Measurements from ENCODE around the gene ARHGAP29.

ARHGAP29 gene, protein sequence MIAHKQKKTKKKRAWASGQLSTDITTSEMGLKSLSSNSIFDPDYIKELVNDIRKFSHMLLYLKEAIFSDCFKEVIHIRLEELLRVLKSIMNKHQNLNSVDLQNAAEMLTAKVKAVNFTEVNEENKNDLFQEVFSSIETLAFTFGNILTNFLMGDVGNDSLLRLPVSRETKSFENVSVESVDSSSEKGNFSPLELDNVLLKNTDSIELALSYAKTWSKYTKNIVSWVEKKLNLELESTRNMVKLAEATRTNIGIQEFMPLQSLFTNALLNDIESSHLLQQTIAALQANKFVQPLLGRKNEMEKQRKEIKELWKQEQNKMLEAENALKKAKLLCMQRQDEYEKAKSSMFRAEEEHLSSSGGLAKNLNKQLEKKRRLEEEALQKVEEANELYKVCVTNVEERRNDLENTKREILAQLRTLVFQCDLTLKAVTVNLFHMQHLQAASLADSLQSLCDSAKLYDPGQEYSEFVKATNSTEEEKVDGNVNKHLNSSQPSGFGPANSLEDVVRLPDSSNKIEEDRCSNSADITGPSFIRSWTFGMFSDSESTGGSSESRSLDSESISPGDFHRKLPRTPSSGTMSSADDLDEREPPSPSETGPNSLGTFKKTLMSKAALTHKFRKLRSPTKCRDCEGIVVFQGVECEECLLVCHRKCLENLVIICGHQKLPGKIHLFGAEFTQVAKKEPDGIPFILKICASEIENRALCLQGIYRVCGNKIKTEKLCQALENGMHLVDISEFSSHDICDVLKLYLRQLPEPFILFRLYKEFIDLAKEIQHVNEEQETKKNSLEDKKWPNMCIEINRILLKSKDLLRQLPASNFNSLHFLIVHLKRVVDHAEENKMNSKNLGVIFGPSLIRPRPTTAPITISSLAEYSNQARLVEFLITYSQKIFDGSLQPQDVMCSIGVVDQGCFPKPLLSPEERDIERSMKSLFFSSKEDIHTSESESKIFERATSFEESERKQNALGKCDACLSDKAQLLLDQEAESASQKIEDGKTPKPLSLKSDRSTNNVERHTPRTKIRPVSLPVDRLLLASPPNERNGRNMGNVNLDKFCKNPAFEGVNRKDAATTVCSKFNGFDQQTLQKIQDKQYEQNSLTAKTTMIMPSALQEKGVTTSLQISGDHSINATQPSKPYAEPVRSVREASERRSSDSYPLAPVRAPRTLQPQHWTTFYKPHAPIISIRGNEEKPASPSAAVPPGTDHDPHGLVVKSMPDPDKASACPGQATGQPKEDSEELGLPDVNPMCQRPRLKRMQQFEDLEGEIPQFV

DNA sequence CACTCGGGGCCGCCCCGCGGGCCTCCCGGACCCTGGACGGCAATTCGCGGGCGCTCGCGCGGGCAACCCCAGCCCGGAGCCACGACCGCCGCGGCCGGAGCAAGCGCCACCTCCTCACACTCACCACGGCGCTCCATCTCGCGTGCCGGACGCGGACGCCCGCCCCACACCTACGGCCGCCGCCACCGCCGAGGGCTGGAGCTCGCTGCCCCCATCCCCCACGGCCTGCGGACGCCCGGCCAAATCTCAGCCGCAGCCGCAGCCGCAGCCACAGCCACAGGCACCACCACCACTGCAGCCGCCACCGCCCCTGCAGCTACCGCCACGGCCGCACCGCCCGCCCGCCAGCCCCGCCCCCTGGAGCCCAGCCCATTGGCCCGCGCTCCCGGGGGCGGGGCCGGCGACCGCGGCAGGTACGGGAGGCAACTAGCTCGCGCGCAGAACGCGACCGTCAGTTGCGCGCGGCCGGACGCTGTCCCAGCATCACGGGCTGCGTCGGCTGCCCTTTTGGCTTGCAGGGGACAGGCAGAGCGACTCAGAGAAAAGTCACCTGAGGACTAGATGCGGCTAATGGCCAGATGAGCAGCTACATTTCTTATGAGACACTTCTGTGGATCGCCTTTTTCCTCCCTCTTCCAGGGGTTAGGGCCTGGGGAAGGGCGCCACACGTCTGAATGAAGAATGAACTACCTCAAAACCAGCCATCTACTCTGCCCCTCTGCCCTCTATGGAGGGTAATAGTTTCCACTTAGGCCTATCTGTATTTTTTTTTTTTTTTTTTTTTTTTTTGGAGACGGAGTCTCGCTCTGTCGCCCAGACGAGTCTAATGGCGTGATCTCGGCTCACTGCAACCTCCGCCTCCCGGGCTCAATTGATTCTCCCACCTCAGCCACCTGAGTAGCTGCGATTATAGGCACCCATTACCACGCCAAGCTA lies at the start of gene ARHGAP29:
TSS of gene ARHGAP29 (minus strand) at position 294 of the 936 bp plus-strand sequence. CDS start 5,973 bp downstream, outside the sequence.
- peaks cover 7% of the 10 kb centered on the region; the same call in 1 of the 2 replicates for H3K9me3 ChIP-seq (ENCODE audit: insufficient read depth, low read length)
- peaks cover 19% of the 10 kb centered on the region for H3K27me3 ChIP-seq (ENCODE audit: insufficient read depth, insufficient read length)
- DNase-seq (ENCODE audit: low read depth, low spot score): peak; percentile 72
- TF ChIP-seq SUZ12 (IDR thresholded peaks at IDR 0.05; ENCODE audit: extremely low read depth, insufficient read depth, insufficient read length) (no peak), ZNF274 (IDR thresholded peaks at IDR 0.05; ENCODE audit: low read depth, low read length) (no peak), YY1 (IDR thresholded peaks at IDR 0.05; ENCODE audit: insufficient read depth, insufficient read length) (no peak)
- no peaks in the 10 kb centered on the region for H3K4me1 ChIP-seq (ENCODE audit: insufficient read depth, insufficient read length)
- no peaks in the 10 kb centered on the region for H3K36me3 ChIP-seq (ENCODE audit: insufficient read depth, insufficient read length, low read length)
- H3K4me3 ChIP-seq (ENCODE audit: insufficient read length, low read depth): peak within 1 kb of the TSS; percentile 73
- peak within 1 kb of the TSS; percentile 80 for H3K9ac ChIP-seq (ENCODE audit: insufficient read length, low read depth)

DNA sequence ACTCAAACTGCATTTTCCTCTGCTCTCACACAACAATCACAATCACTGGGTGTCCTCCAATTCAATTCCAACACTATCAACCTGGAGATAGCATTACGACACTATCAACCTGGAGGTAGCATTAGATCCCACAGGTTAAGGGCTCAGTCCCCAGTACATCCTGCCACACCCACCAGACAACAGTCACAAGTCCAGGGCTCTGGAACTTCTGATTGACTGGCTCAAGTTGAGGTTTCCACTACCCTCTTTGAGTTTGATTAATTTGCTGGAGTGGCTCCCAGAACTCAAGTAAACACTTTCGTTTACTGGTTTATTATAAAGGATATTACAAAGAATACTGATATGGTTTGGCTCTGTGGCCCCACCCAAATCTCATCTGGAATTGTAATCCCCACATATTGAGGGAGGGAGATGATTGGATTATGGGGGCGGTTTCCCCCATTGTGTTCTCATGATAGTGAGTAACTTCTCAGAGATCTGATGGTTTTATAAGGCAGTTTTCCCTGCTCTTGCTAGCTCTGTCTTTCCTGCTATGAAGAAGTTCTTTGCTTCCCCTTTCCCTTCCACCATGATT lies 49.6 kb upstream of the ARHGAP29 start:
- H3K9ac ChIP-seq (ENCODE audit: insufficient read length, low read depth): no peak overlapping the region
- no peak overlapping the region for H3K4me3 ChIP-seq (ENCODE audit: insufficient read length, low read depth)
- TF ChIP-seq ZNF274 (IDR thresholded peaks at IDR 0.05; ENCODE audit: low read depth, low read length): no peak
- no peak for TF ChIP-seq YY1 (IDR thresholded peaks at IDR 0.05; ENCODE audit: insufficient read depth, insufficient read length)
- TF ChIP-seq SUZ12 (IDR thresholded peaks at IDR 0.05; ENCODE audit: extremely low read depth, insufficient read depth, insufficient read length): no peak
- H3K9me3 ChIP-seq (ENCODE audit: insufficient read depth, low read length): no peaks in the 10 kb centered on the region
- H3K4me1 ChIP-seq (ENCODE audit: insufficient read depth, insufficient read length): no peaks in the 10 kb centered on the region
- no peak for DNase-seq (ENCODE audit: low read depth, low spot score)
- no peaks in the 10 kb centered on the region for H3K36me3 ChIP-seq (ENCODE audit: insufficient read depth, insufficient read length, low read length)
- no peaks in the 10 kb centered on the region for H3K27me3 ChIP-seq (ENCODE audit: insufficient read depth, insufficient read length)

DNA sequence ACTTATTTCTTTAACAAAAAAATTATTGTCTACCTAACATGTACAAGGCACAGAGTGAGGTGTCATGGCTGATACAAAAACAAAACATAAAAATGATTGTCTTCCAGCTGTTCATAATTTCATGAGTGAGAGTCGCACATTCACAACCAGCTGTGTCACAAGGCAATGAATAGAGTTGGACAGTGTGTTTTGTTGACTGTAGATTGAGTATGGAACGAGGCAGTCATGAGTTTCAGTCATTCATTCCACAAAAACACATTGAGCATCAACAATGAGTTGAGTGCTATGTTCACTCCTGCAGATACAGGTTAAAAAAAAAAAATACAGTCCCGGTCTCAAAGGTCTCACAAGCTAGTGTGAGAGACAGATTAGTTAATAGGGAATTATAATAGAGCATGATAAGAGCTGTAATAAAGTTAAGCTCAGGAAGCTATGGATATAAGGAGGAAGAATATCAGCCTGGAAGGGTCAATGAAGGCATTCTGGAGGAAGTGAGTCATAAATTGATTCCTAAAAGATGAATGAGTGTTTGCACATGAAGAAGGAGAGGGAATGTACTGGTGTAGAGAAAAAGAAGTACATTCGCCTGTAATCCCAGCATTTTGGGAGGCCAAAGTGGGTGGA lies 47.8 kb upstream of the ARHGAP29 start:
- TF ChIP-seq ZNF274 (IDR thresholded peaks at IDR 0.05; ENCODE audit: low read depth, low read length) (no peak), YY1 (IDR thresholded peaks at IDR 0.05; ENCODE audit: insufficient read depth, insufficient read length) (no peak), SUZ12 (IDR thresholded peaks at IDR 0.05; ENCODE audit: extremely low read depth, insufficient read depth, insufficient read length) (no peak)
- Histone ChIP-seq H3K9ac (ENCODE audit: insufficient read length, low read depth) (no peak overlapping the region), H3K27me3 (ENCODE audit: insufficient read depth, insufficient read length) (no peaks in the 10 kb centered on the region), H3K4me1 (ENCODE audit: insufficient read depth, insufficient read length) (no peaks in the 10 kb centered on the region), H3K9me3 (ENCODE audit: insufficient read depth, low read length) (no peaks in the 10 kb centered on the region), H3K36me3 (ENCODE audit: insufficient read depth, insufficient read length, low read length) (no peaks in the 10 kb centered on the region), H3K4me3 (ENCODE audit: insufficient read length, low read depth) (no peak overlapping the region)
- DNase-seq (ENCODE audit: low read depth, low spot score): no peak

DNA sequence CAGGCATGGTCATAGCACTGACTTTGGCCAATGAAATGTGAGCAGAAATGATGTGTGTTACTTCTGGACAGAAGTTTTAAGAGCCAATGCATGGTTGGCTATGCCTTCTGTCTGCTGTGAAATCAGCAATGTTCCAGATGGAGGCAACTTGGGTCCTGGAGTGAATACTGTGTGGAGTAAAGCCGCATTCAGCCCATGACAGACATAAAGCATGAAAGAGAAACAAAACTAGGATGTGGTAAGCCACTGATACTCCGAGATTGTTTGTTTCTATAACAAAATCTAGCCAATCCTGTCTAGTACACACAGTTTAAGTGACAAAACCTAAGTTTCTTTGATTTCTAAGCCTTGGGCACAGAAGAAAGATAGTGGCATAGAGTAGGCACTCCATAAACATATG lies 47.1 kb upstream of the ARHGAP29 start:
- Histone ChIP-seq H3K27me3 (ENCODE audit: insufficient read depth, insufficient read length) (no peaks in the 10 kb centered on the region), H3K9me3 (ENCODE audit: insufficient read depth, low read length) (no peaks in the 10 kb centered on the region), H3K36me3 (ENCODE audit: insufficient read depth, insufficient read length, low read length) (no peaks in the 10 kb centered on the region), H3K4me3 (ENCODE audit: insufficient read length, low read depth) (no peak overlapping the region), H3K9ac (ENCODE audit: insufficient read length, low read depth) (no peak overlapping the region), H3K4me1 (ENCODE audit: insufficient read depth, insufficient read length) (no peaks in the 10 kb centered on the region)
- TF ChIP-seq YY1 (IDR thresholded peaks at IDR 0.05; ENCODE audit: insufficient read depth, insufficient read length): no peak
- TF ChIP-seq ZNF274 (IDR thresholded peaks at IDR 0.05; ENCODE audit: low read depth, low read length): no peak
- no peak for TF ChIP-seq SUZ12 (IDR thresholded peaks at IDR 0.05; ENCODE audit: extremely low read depth, insufficient read depth, insufficient read length)
- DNase-seq (ENCODE audit: low read depth, low spot score): no peak

DNA sequence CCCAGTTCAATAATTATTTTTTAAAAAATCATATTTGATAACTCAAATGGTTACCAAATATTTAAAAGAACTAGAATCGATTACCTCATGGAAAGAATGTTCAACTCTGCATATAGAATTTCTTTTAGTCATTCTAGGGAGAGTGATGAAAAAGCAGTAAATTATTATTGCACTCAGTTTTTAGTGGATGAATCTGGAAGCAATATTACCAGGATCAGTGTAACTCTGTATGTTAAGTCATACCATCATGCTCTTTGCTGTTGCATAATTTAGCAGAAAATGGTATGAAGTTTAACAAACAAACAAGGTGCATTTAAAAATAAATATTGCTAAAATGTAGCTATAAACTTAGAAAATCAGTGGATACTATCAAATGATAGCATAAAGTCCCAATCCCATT lies 46.1 kb upstream of the ARHGAP29 start:
- no peak overlapping the region for H3K9ac ChIP-seq (ENCODE audit: insufficient read length, low read depth)

More for the DNA sequence above, 46.1 kb upstream of the ARHGAP29 start:
- Histone ChIP-seq H3K36me3 (ENCODE audit: insufficient read depth, insufficient read length, low read length) (no peaks in the 10 kb centered on the region), H3K4me3 (ENCODE audit: insufficient read length, low read depth) (no peak overlapping the region), H3K4me1 (ENCODE audit: insufficient read depth, insufficient read length) (no peaks in the 10 kb centered on the region), H3K9me3 (ENCODE audit: insufficient read depth, low read length) (no peaks in the 10 kb centered on the region), H3K27me3 (ENCODE audit: insufficient read depth, insufficient read length) (no peaks in the 10 kb centered on the region)
- DNase-seq (ENCODE audit: low read depth, low spot score): no peak
- TF ChIP-seq SUZ12 (IDR thresholded peaks at IDR 0.05; ENCODE audit: extremely low read depth, insufficient read depth, insufficient read length) (no peak), YY1 (IDR thresholded peaks at IDR 0.05; ENCODE audit: insufficient read depth, insufficient read length) (no peak), ZNF274 (IDR thresholded peaks at IDR 0.05; ENCODE audit: low read depth, low read length) (no peak)

Measured in NT2/D1 (cell line).